ENCODE results near the gene FMOD.
A peak's percentile ranks its signal among the peaks of the same experiment; 100 is the strongest.
"Not testable (repeated sequence)": the region's sequence is repeated elsewhere in the genome, so short reads cannot be mapped to it uniquely, and the experiment has no call there.

FMOD gene

GRCh38 chr1:203304919-203305808, 45.8 kb downstream of the FMOD start, which contains the start of gene BTG2:
BTG2 (plus strand) TSS chr1:203305519; CDS start chr1:203305607, 88 bp downstream.
- peak; percentile 85 for DNase-seq

GRCh38 chr1:203304391-203304918, 46.5 kb downstream of the FMOD start:
- no peak for DNase-seq

- no peak for DNase-seq
Observed at GRCh38 chr1:203302894-203303293, 48.0 kb downstream of the FMOD start.

- no peak for DNase-seq
Observed at GRCh38 chr1:203302456-203302855, 48.5 kb downstream of the FMOD start.

GRCh38 chr1:203301331-203301668, 49.6 kb downstream of the FMOD start:
- no peak for DNase-seq

- DNase-seq = no peak
Observed at GRCh38 chr1:203300441-203301330, 50.2 kb downstream of the FMOD start.

- DNase-seq = not testable (repeated sequence)
Observed at GRCh38 chr1:203299719-203300429, 51.0 kb downstream of the FMOD start.

GRCh38 chr1:203299169-203299568, 51.8 kb downstream of the FMOD start:
- DNase-seq = no peak

GRCh38 chr1:203296460-203297073, 54.4 kb downstream of the FMOD start:
- peak; percentile 81 for DNase-seq

- DNase-seq = no peak
Observed at GRCh38 chr1:203295796-203296195, 55.1 kb downstream of the FMOD start.

- DNase-seq = no peak
Observed at GRCh38 chr1:203291201-203292096, 59.5 kb downstream of the FMOD start.

All from fibroblast of skin of right quadriceps (primary cell).